ENCODE results near the gene SURF2.

DNA sequence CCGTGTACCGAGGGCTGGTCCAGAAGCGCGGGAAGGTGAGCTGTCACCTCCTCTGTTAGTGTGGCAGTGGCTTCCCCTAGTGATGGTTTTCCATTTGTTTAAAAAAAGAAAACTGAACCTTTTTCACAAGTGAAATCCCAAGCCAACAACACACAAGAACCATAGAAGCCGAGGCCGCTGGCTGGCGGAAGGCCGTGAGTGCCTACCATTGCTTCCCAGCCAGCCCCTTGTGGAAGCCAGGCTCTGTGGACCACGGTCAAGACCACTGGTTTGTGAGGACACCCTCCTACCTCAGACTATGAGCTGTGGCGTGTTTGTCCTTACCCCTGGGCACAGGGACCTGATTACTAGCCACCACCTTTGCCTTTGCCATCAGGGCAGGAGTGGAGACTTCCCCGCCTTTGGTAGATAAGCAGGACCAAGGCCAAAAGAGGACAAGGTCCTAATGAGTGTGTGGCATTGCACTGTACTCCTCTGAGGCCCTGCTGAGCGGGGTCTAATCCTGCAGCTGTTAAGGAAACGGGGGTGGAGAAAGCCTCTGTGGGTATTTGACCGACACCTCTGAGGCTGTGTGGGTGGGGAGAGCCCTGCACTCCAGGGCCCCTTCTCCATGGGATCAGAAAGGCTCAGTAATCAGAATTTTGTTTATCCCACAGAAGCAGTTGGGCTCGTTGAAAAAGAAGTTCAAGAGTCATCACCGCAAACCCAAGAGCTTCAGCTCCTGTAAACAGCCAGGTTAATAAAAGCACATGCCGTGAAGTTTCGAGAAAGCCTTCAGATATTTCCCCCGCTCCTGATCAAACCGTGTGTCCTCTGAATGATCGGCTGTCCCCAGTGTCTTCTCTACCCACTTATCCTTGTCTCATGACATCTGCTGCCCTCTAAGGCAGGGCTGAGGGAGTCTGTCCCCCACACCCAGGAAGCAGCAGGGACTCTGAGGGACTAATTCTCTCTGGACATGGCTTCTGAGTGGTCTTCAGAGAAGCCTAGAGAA lies 4.3 kb downstream of the SURF2 start:
- TF ChIP-seq POLR2AphosphoS5 (IDR thresholded peaks at IDR 0.05) (no peak), POLR2A (IDR thresholded peaks at IDR 0.05) (no peak), CTCF (IDR thresholded peaks at IDR 0.05) (no peak)

Measured in suprapubic skin (tissue), 4 donors.